ENCODE results near the gene FAM53B.

The FAM53B gene

GRCh38 chr10:124598773-124599587 is 145.2 kb downstream of the FAM53B start:
- Histone ChIP-seq H3K27me3 (ENCODE audit: control insufficient read depth, insufficient read depth, low read length, poor library complexity, severe bottlenecking) (no peaks in the 10 kb centered on the region), H3K4me1 (ENCODE audit: control insufficient read depth, insufficient read depth, low read length) (no peaks in the 10 kb centered on the region), H3K4me3 (ENCODE audit: insufficient read depth, low read depth, low read length) (no peak overlapping the region), H3K36me3 (ENCODE audit: control insufficient read depth, insufficient read depth, low read length) (no peaks in the 10 kb centered on the region), H3K27ac (ENCODE audit: insufficient read depth, low read depth, low read length, poor library complexity, severe bottlenecking) (no peak overlapping the region), H3K9me3 (ENCODE audit: control insufficient read depth, low read length) (no peaks in the 10 kb centered on the region)
- WGBS, 2 experiments, result 90 to 93% methylated on average over 13 of the region's 13 CpGs

- no peaks in the 10 kb centered on the region for H3K36me3 ChIP-seq (ENCODE audit: control insufficient read depth, insufficient read depth, low read length)
- WGBS, 2 experiments, result 85% methylated on average over 6 of the region's 6 CpGs
- H3K27ac ChIP-seq (ENCODE audit: insufficient read depth, low read depth, low read length, poor library complexity, severe bottlenecking), result no peak overlapping the region
- H3K4me1 ChIP-seq (ENCODE audit: control insufficient read depth, insufficient read depth, low read length), result no peaks in the 10 kb centered on the region
- no peak overlapping the region for H3K4me3 ChIP-seq (ENCODE audit: insufficient read depth, low read depth, low read length)
- no peaks in the 10 kb centered on the region for H3K9me3 ChIP-seq (ENCODE audit: control insufficient read depth, low read length)
- H3K27me3 ChIP-seq (ENCODE audit: control insufficient read depth, insufficient read depth, low read length, poor library complexity, severe bottlenecking), result no peaks in the 10 kb centered on the region
Observed at GRCh38 chr10:124598196-124598595, 146.0 kb downstream of the FAM53B start.

- 95 to 96% methylated on average over 10 of the region's 10 CpGs for WGBS, 2 experiments
- H3K9me3 ChIP-seq (ENCODE audit: control insufficient read depth, low read length), result no peaks in the 10 kb centered on the region
Observed at GRCh38 chr10:124597846-124598165, 146.4 kb downstream of the FAM53B start.

GRCh38 chr10:124596962-124597845 is 147.0 kb downstream of the FAM53B start:
- 93 to 94% methylated on average over 21 of the region's 21 CpGs for WGBS, 2 experiments
- Histone ChIP-seq H3K27ac (ENCODE audit: insufficient read depth, low read depth, low read length, poor library complexity, severe bottlenecking) (no peak overlapping the region), H3K4me1 (ENCODE audit: control insufficient read depth, insufficient read depth, low read length) (no peaks in the 10 kb centered on the region), H3K9me3 (ENCODE audit: control insufficient read depth, low read length) (no peaks in the 10 kb centered on the region), H3K27me3 (ENCODE audit: control insufficient read depth, insufficient read depth, low read length, poor library complexity, severe bottlenecking) (no peaks in the 10 kb centered on the region), H3K4me3 (ENCODE audit: insufficient read depth, low read depth, low read length) (no peak overlapping the region), H3K36me3 (ENCODE audit: control insufficient read depth, insufficient read depth, low read length) (no peaks in the 10 kb centered on the region)

More at GRCh38 chr10:124597846-124598165, 146.4 kb downstream of the FAM53B start:
- no peak overlapping the region for H3K27ac ChIP-seq (ENCODE audit: insufficient read depth, low read depth, low read length, poor library complexity, severe bottlenecking)
- no peak overlapping the region for H3K4me3 ChIP-seq (ENCODE audit: insufficient read depth, low read depth, low read length)
- H3K4me1 ChIP-seq (ENCODE audit: control insufficient read depth, insufficient read depth, low read length), result no peaks in the 10 kb centered on the region
- no peaks in the 10 kb centered on the region for H3K27me3 ChIP-seq (ENCODE audit: control insufficient read depth, insufficient read depth, low read length, poor library complexity, severe bottlenecking)
- no peaks in the 10 kb centered on the region for H3K36me3 ChIP-seq (ENCODE audit: control insufficient read depth, insufficient read depth, low read length)

- no peak overlapping the region for H3K27ac ChIP-seq (ENCODE audit: insufficient read depth, low read depth, low read length, poor library complexity, severe bottlenecking)
- no peaks in the 10 kb centered on the region for H3K4me1 ChIP-seq (ENCODE audit: control insufficient read depth, insufficient read depth, low read length)
- H3K9me3 ChIP-seq (ENCODE audit: control insufficient read depth, low read length), result no peaks in the 10 kb centered on the region
- WGBS, 2 experiments, result 94 to 95% methylated on average over 18 of the region's 18 CpGs
- H3K27me3 ChIP-seq (ENCODE audit: control insufficient read depth, insufficient read depth, low read length, poor library complexity, severe bottlenecking), result no peaks in the 10 kb centered on the region
- H3K36me3 ChIP-seq (ENCODE audit: control insufficient read depth, insufficient read depth, low read length), result no peaks in the 10 kb centered on the region
- no peak overlapping the region for H3K4me3 ChIP-seq (ENCODE audit: insufficient read depth, low read depth, low read length)
Observed at GRCh38 chr10:124596116-124596785, 147.9 kb downstream of the FAM53B start.

- Histone ChIP-seq H3K4me1 (ENCODE audit: control insufficient read depth, insufficient read depth, low read length) (no peaks in the 10 kb centered on the region), H3K4me3 (ENCODE audit: insufficient read depth, low read depth, low read length) (no peak overlapping the region), H3K36me3 (ENCODE audit: control insufficient read depth, insufficient read depth, low read length) (no peaks in the 10 kb centered on the region), H3K27me3 (ENCODE audit: control insufficient read depth, insufficient read depth, low read length, poor library complexity, severe bottlenecking) (no peaks in the 10 kb centered on the region), H3K27ac (ENCODE audit: insufficient read depth, low read depth, low read length, poor library complexity, severe bottlenecking) (no peak overlapping the region), H3K9me3 (ENCODE audit: control insufficient read depth, low read length) (no peaks in the 10 kb centered on the region)
- WGBS, 2 experiments, result 89 to 91% methylated on average over 9 of the region's 9 CpGs
Observed at GRCh38 chr10:124595143-124595883, 148.9 kb downstream of the FAM53B start.

GRCh38 chr10:124594240-124594639 is 149.9 kb downstream of the FAM53B start:
- H3K9me3 ChIP-seq (ENCODE audit: control insufficient read depth, low read length), result no peaks in the 10 kb centered on the region
- H3K4me3 ChIP-seq (ENCODE audit: insufficient read depth, low read depth, low read length), result no peak overlapping the region
- H3K4me1 ChIP-seq (ENCODE audit: control insufficient read depth, insufficient read depth, low read length), result peaks cover 5% of the 10 kb centered on the region
- 85 to 93% methylated on average over 5 to 6 of the region's 6 CpGs for WGBS, 2 experiments
- no peak overlapping the region for H3K27ac ChIP-seq (ENCODE audit: insufficient read depth, low read depth, low read length, poor library complexity, severe bottlenecking)
- H3K27me3 ChIP-seq (ENCODE audit: control insufficient read depth, insufficient read depth, low read length, poor library complexity, severe bottlenecking), result no peaks in the 10 kb centered on the region
- H3K36me3 ChIP-seq (ENCODE audit: control insufficient read depth, insufficient read depth, low read length), result no peaks in the 10 kb centered on the region

GRCh38 chr10:124593431-124593985 is 150.7 kb downstream of the FAM53B start:
- Histone ChIP-seq H3K4me3 (ENCODE audit: insufficient read depth, low read depth, low read length) (no peak overlapping the region), H3K4me1 (ENCODE audit: control insufficient read depth, insufficient read depth, low read length) (peaks cover 9% of the 10 kb centered on the region), H3K27me3 (ENCODE audit: control insufficient read depth, insufficient read depth, low read length, poor library complexity, severe bottlenecking) (no peaks in the 10 kb centered on the region), H3K36me3 (ENCODE audit: control insufficient read depth, insufficient read depth, low read length) (no peaks in the 10 kb centered on the region), H3K9me3 (ENCODE audit: control insufficient read depth, low read length) (no peaks in the 10 kb centered on the region), H3K27ac (ENCODE audit: insufficient read depth, low read depth, low read length, poor library complexity, severe bottlenecking) (no peak overlapping the region)
- 93 to 94% methylated on average over 17 of the region's 17 CpGs for WGBS, 2 experiments

- peaks cover 9% of the 10 kb centered on the region for H3K4me1 ChIP-seq (ENCODE audit: control insufficient read depth, insufficient read depth, low read length)
- H3K27me3 ChIP-seq (ENCODE audit: control insufficient read depth, insufficient read depth, low read length, poor library complexity, severe bottlenecking), result no peaks in the 10 kb centered on the region
- whole genome bisulfite sequencing, 2 experiments, result 94% methylated on average over 26 of the region's 26 CpGs
- no peak overlapping the region for H3K27ac ChIP-seq (ENCODE audit: insufficient read depth, low read depth, low read length, poor library complexity, severe bottlenecking)
- H3K36me3 ChIP-seq (ENCODE audit: control insufficient read depth, insufficient read depth, low read length), result no peaks in the 10 kb centered on the region
- no peak overlapping the region for H3K4me3 ChIP-seq (ENCODE audit: insufficient read depth, low read depth, low read length)
- H3K9me3 ChIP-seq (ENCODE audit: control insufficient read depth, low read length), result no peaks in the 10 kb centered on the region
Observed at GRCh38 chr10:124592736-124593430, 151.3 kb downstream of the FAM53B start.

Measured in ectodermal cell (in vitro differentiated cells).